IMR-90 (cell line): ENCODE data around the gene GRID1. TPM values are rescaled to one million over a fixed set of nuclear protein-coding genes. Genes with fewer than 3 reads are reported as not detected.

Source experiments
- ATAC-seq: fragments of 200-7000 bp; cut with Tn5 transposase; 2 replicates; pipeline ENCODE4 v1.9.1; 2020; ENCODE audit warnings: low read depth, mild to moderate bottlenecking, moderate library complexity
- BruUV-seq: library from RNA; stranded (reverse); fragments of 400-500 nt; replicated peaks from 2 replicates; lab custom pipeline; 2021; lab: Mats Ljungman, UMichigan
- CTCF ChIA-PET: fragments of 300-600 bp; formaldehyde crosslinking; extraction: SDS; loops from one replicate; lab custom pipeline; 2021; ENCODE audit warnings: antibody characterized with exemption; lab: Yijun Ruan, JAX
- POLR2A ChIA-PET: fragments of 300-600 bp; sonication (Branson Sonifier 250); formaldehyde crosslinking; loops from one replicate; lab custom pipeline; 2022; ENCODE audit warnings: antibody characterized with exemption; ENCODE audit not compliant: unreplicated experiment; lab: Charles Lee
- DNase-seq: peaks from one replicate; pipeline ENCODE4 v3.0.0; 2013
- H2AFZ ChIP-seq: replicated peaks from 2 replicates; pipeline ENCODE3; 2013; ENCODE audit warnings: low read length, mild to moderate bottlenecking; ENCODE audit not compliant: poor library complexity
- H2AK5ac ChIP-seq: 2 replicates; pipeline ENCODE4 v1.6.1; 2013; ENCODE audit warnings: low read depth, low read length, inconsistent platforms
- H2AK9ac ChIP-seq: replicated peaks from 2 replicates; pipeline ENCODE3; 2013; ENCODE audit warnings: mild to moderate bottlenecking, low read depth, low read length, moderate library complexity; ENCODE audit not compliant: poor library complexity
- H2BK120ac ChIP-seq: 2 replicates; pipeline ENCODE4 v1.6.1; 2013; ENCODE audit warnings: low read depth, low read length, inconsistent platforms
- H2BK15ac ChIP-seq: 3 replicates; pipeline ENCODE4 v1.6.1; 2013; ENCODE audit warnings: low read depth, low read length, inconsistent platforms
- H2BK20ac ChIP-seq: 2 replicates; pipeline ENCODE4 v1.6.1; 2013; ENCODE audit warnings: low read depth, mild to moderate bottlenecking, inconsistent platforms, low read length, moderate library complexity
- H2BK5ac ChIP-seq: 2 replicates; pipeline ENCODE4 v1.6.1; 2013; ENCODE audit warnings: mild to moderate bottlenecking, low read depth, low read length, inconsistent platforms; ENCODE audit not compliant: poor library complexity, severe bottlenecking
- H3K14ac ChIP-seq: replicated peaks from 2 replicates; pipeline ENCODE4 v1.6.1; 2013; ENCODE audit warnings: low read depth, low read length, inconsistent platforms
- H3K18ac ChIP-seq: 2 replicates; pipeline ENCODE4 v1.6.1; 2013; ENCODE audit warnings: low read depth, low read length, control low read depth
- H3K23ac ChIP-seq: 2 replicates; pipeline ENCODE4 v1.6.1; 2013; ENCODE audit warnings: low read depth, low read length, inconsistent platforms
- H3K27ac ChIP-seq: 2 replicates; pipeline ENCODE4 v1.5.1; 2013; ENCODE audit warnings: mild to moderate bottlenecking, control low read depth, low read length; ENCODE audit not compliant: insufficient read depth
- H3K27me3 ChIP-seq: 2 replicates; pipeline ENCODE4 v1.6.1; 2013; ENCODE audit warnings: low read length; ENCODE audit not compliant: control insufficient read depth, insufficient read depth
- H3K36me3 ChIP-seq: 2 replicates; pipeline ENCODE4 v1.6.1; 2013; ENCODE audit warnings: low read length, mixed read lengths; ENCODE audit not compliant: control insufficient read depth, insufficient read depth
- H3K4ac ChIP-seq: 2 replicates; pipeline ENCODE4 v1.6.1; 2013; ENCODE audit warnings: low read depth, low read length, inconsistent platforms
- H3K4me1 ChIP-seq: 2 replicates; pipeline ENCODE4 v1.6.1; 2013; ENCODE audit warnings: low read length, mixed read lengths; ENCODE audit not compliant: control insufficient read depth, insufficient read depth
- H3K4me2 ChIP-seq: 2 replicates; pipeline ENCODE4 v1.6.1; 2013; ENCODE audit warnings: low read depth, mild to moderate bottlenecking, control low read depth, low read length, moderate library complexity
- H3K4me3 ChIP-seq: 2 replicates; pipeline ENCODE4 v1.5.1; 2013; ENCODE audit warnings: low read depth, mild to moderate bottlenecking, control low read depth, low read length, moderate library complexity; ENCODE audit not compliant: insufficient read depth
- H3K56ac ChIP-seq: 2 replicates; pipeline ENCODE4 v1.6.1; 2013; ENCODE audit warnings: low read length, inconsistent platforms; ENCODE audit not compliant: insufficient read depth; ENCODE audit errors: extremely low read depth
- H3K79me1 ChIP-seq, 2 experiments: 2 replicates each; pipeline ENCODE4 v1.6.1; 2013; ENCODE audit warnings: low read length in 2 of 2, inconsistent platforms in 1 of 2, low read depth in 1 of 2
- H3K9ac ChIP-seq: 2 replicates; pipeline ENCODE4 v1.6.1; 2013; ENCODE audit warnings: low read depth, low read length, control low read depth
- H3K9me1 ChIP-seq: 2 replicates; pipeline ENCODE4 v1.6.1; 2013; ENCODE audit warnings: low read length, inconsistent platforms; ENCODE audit not compliant: insufficient read depth
- H3K9me3 ChIP-seq: 2 replicates; pipeline ENCODE4 v1.6.1; 2013; ENCODE audit warnings: low read length; ENCODE audit not compliant: control insufficient read depth, insufficient read depth
- H4K20me1 ChIP-seq: 2 replicates; pipeline ENCODE4 v1.6.1; 2013; ENCODE audit warnings: low read length, inconsistent platforms; ENCODE audit not compliant: insufficient read depth
- H4K5ac ChIP-seq: 2 replicates; pipeline ENCODE4 v1.6.1; 2013; ENCODE audit warnings: mild to moderate bottlenecking, low read depth, low read length, control low read depth
- H4K8ac ChIP-seq, 2 experiments: 2 replicates each; pipeline ENCODE4 v1.6.1; 2013; ENCODE audit warnings: low read depth in 2 of 2, low read length in 2 of 2, control low read depth in 1 of 2, inconsistent platforms in 1 of 2
- H4K91ac ChIP-seq: 2 replicates; pipeline ENCODE4 v1.6.1; 2013; ENCODE audit warnings: low read depth, low read length, inconsistent platforms; ENCODE audit not compliant: insufficient read depth
- CEBPB ChIP-seq: IDR thresholded peaks from 2 replicates; pipeline ENCODE4 v1.6.1; 2012; ENCODE audit warnings: low read depth, low read length, improper control_type of control experiment
- FOS ChIP-seq: fragments of 150-350 bp; IDR thresholded peaks from 2 replicates; pipeline ENCODE4 v1.6.1; 2016; ENCODE audit warnings: low read depth, low read length
- MAFK ChIP-seq: IDR thresholded peaks from 2 replicates; pipeline ENCODE4 v1.6.1; 2012; ENCODE audit warnings: low read depth, low read length, improper control_type of control experiment
- MAZ ChIP-seq: IDR thresholded peaks from 2 replicates; pipeline ENCODE4 v1.6.1; 2012; ENCODE audit warnings: low read depth, mild to moderate bottlenecking, low read length, improper control_type of control experiment, moderate library complexity, borderline replicate concordance
- MXI1 ChIP-seq: IDR thresholded peaks from 2 replicates; pipeline ENCODE4 v1.6.1; 2012; ENCODE audit warnings: low read depth, mild to moderate bottlenecking, low read length, moderate library complexity, borderline replicate concordance
- NFE2L2 ChIP-seq: fragments of 150-350 bp; IDR thresholded peaks from 2 replicates; pipeline ENCODE4 v1.6.1; 2016; ENCODE audit warnings: low read depth, mild to moderate bottlenecking, low read length
- POLR2A ChIP-seq: IDR thresholded peaks from 2 replicates; pipeline ENCODE4 v1.6.1; 2012; ENCODE audit warnings: mild to moderate bottlenecking, low read depth, low read length
- WGBS, 2 experiments: methylation state at CpG; one replicate each; pipeline versions ENCODE4 v1.1.5 to v1.1.7; 2013; ENCODE audit warnings: missing lambda C conversion rate in 2 of 2; ENCODE audit not compliant: insufficient read length in 1 of 2; ENCODE audit errors: extremely low coverage in 2 of 2; 5-methylcytosine and 5-hydroxymethylcytosine counted together
- dilution Hi-C: fragments of 300-500 bp; cut with HindIII; formaldehyde crosslinking; loops from one replicate; pipeline ENCODE4 v1.14.3; 2018; ENCODE audit warnings: low sequenced_read_pairs; ENCODE audit not compliant: unreplicated experiment
- in situ Hi-C: fragments of 300-500 bp; cut with MboI; formaldehyde crosslinking; loops from 3 replicates; pipeline ENCODE4 v1.14.3; 2019; ENCODE audit warnings: low sequenced_read_pairs, inconsistent platforms, mixed read lengths
- intact Hi-C: fragments of 100-400 bp; cut with micrococcal nuclease; formaldehyde crosslinking; loops from 2 replicates; pipeline ENCODE4 v1.10.0; 2022
- polyA plus RNA-seq, 3 experiments: library from polyadenylated mRNA; depleted of rRNA; stranded (reverse); fragments of >200 nt; gene quantifications; 2 replicates each; pipeline ENCODE4 v1.2.3, GENCODE V29; 2012; ENCODE audit warnings: low replicate concordance in 1 of 3
- total RNA-seq: library from RNA; depleted of rRNA; stranded (reverse); fragments of >200 nt; gene quantifications from 2 replicates; pipeline ENCODE4 v1.2.3, GENCODE V29; 2012

Gene GRID1
- total and polyA plus RNA-seq, 2 of the 4 experiments (the other 2 are of a cell fraction): not detected

DNA sequence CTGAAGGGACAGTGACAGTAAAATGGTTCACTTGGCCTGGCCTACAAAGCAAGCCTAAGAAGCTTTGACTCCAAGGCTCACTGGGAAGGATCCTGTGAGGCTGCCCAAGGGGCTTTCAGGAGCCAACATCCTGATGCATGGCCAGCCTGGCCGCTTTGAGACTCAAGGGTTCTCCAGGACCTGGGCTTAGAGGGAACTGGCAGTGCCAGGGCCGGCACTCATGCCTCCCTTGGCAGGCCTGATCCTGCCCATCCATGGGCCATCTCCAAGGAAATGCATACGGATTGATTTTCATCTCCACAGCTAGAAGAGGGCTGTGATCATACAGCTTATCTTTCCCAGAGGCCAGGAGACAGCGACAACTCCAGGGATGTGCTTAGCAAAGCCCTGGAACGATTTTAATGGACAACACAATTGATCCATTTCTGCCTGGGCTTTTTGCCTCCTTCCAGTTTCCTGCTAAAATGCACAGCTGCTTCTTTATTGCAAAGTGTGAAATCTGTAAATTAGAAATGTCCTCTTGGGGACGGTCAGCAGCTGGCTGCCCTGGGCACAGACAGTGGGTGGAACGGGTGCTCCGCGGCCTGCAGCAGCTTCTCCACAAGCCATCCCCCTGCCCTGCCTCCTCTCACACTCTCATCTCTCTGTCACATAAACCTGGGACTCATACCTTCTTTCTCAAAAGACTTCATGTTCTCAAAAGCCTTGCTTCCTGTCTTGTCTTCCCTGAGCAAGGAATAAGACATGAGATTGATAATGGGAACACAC, 288.5 kb downstream of the GRID1 start:
- H3K18ac ChIP-seq: no peak overlapping the region
- H3K79me1 ChIP-seq: no peaks in the 10 kb centered on the region
- POLR2A ChIA-PET: no interaction called here
- no peaks in the 10 kb centered on the region for H3K36me3 ChIP-seq
- no peak overlapping the region for H4K91ac ChIP-seq
- dilution Hi-C loops: no loop called here
- no peak overlapping the region for H3K9ac ChIP-seq
- no peaks in the 10 kb centered on the region for H3K4me1 ChIP-seq
- H2BK5ac ChIP-seq: no peak overlapping the region
- intact Hi-C loops: no loop called here
- BruUV-seq: no TSS peak
- H3K23ac ChIP-seq: no peak overlapping the region
- no peak overlapping the region for H3K4me3 ChIP-seq
- no peak overlapping the region for H3K4me2 ChIP-seq
- H3K14ac ChIP-seq: no peak overlapping the region
- no peak overlapping the region for H2BK120ac ChIP-seq
- H4K20me1 ChIP-seq: no peaks in the 10 kb centered on the region
- CTCF ChIA-PET: no interaction called here
- in situ Hi-C loops: no loop called here
- ATAC-seq (no peak), DNase-seq (no peak)
- no peak overlapping the region for H2AK9ac ChIP-seq
- no peaks in the 10 kb centered on the region for H3K27me3 ChIP-seq
- H2BK20ac ChIP-seq: no peak overlapping the region
- H2BK15ac ChIP-seq: no peak overlapping the region
- no peak overlapping the region for H3K27ac ChIP-seq
- H2AFZ ChIP-seq: no peak overlapping the region
- H3K4ac ChIP-seq: no peak overlapping the region
- no peak for TF ChIP-seq FOS
- TF ChIP-seq MXI1: no peak
- no peak for TF ChIP-seq MAZ
- TF ChIP-seq NFE2L2: no peak
- no peak for TF ChIP-seq POLR2A
- TF ChIP-seq MAFK: no peak
- TF ChIP-seq CEBPB: no peak
- no peak overlapping the region for H2AK5ac ChIP-seq
- 59% methylated on average over 3 of the region's 9 CpGs; no CpG with 5 or more reads in 1 of the 2 experiments for WGBS, 2 experiments
- no peak overlapping the region for H3K56ac ChIP-seq
- no peaks in the 10 kb centered on the region for H3K9me1 ChIP-seq
- no peak overlapping the region for H4K5ac ChIP-seq
- H4K8ac ChIP-seq: no peak overlapping the region
- H3K9me3 ChIP-seq: peaks cover 2% of the 10 kb centered on the region; the same call in 1 of the 2 replicates
